Muscle of back (tissue), 11 donors: Measurements from ENCODE around the gene DPF3. TPM values are rescaled to one million over a fixed set of nuclear protein-coding genes. Genes with fewer than 3 reads are reported as not detected.
A peak's percentile ranks its signal among the peaks of the same experiment; 100 is the strongest.

ENCODE experiments used
- DNase-seq, 3 donors: peaks; one replicate each; pipeline versions ENCODE4 v3.0.0 to v3.0.0-alpha.2; 2013
- polyA plus RNA-seq, 10 donors: library from polyadenylated mRNA; unstranded; fragments of 120-200 nt; gene quantifications; one replicate each; pipeline ENCODE4 v1.2.1, GENCODE V29; 2013; ENCODE audit not compliant: insufficient read length in 10 of 10

DPF3 gene
- polyA plus RNA-seq, 10 donors: 1.2 to 8.8 (median 3.2) TPM

DNA sequence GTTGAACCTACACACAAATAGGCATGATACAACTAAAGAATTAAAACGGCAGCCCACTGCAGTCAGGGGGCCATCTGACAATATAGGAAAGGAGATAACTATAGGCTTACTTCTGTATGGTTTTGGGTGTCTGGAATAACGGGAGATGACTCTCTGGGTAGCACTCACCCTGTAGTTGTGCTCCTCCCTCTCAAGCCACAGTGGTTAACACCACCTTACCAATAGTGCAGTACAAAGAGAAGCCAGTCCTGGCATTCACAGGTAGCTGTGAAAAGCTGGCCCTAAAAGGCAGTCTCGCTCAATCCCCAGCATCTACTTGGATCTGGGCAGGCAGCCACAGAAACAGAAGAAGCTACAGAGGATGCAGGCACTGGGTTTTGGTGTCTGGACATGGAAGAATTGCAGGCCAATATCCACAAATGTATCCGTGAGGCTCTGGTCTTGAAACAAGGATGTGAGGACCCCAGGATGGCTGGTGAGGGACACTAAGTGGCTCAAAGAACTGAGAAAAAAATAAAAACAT is 93.0 kb downstream of the DPF3 start:
- no peak for DNase-seq

DNA sequence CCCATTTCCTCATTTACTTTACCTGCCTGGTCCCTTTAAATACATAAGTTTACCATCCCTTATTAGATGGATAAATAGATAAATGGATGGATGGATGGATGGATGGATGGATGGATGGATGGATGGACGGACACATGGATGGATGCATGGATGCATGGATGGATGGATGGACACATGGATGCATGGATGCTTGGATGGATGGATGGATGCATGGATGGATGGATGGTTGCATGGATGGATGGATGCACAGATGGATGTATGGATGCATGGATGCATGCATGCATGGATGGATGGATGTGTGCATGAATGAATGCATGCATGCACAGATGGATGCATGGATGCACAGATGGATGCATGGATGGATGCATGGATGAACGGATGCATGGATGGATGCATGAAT is 93.6 kb downstream of the DPF3 start:
- DNase-seq: no peak

DNA sequence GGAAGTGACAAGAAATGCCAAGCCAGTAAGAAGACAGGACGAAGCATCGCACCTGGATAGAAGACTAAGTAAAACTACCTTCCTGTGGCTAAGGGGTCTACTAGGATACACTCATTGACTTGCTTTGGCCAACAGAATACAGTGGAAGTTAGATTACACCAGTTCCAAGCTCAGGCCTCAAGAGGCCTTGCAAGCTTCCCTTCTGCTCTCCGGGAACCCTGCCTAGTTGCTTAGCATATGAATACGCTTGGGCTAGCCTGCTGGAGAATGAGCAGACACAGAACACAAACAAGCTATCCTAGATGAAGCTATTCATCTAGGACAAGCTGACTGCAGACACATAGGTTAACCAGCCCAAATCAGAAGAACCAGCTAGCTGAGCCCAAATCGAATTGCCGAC is 97.0 kb downstream of the DPF3 start:
- DNase-seq: no peak

DNA sequence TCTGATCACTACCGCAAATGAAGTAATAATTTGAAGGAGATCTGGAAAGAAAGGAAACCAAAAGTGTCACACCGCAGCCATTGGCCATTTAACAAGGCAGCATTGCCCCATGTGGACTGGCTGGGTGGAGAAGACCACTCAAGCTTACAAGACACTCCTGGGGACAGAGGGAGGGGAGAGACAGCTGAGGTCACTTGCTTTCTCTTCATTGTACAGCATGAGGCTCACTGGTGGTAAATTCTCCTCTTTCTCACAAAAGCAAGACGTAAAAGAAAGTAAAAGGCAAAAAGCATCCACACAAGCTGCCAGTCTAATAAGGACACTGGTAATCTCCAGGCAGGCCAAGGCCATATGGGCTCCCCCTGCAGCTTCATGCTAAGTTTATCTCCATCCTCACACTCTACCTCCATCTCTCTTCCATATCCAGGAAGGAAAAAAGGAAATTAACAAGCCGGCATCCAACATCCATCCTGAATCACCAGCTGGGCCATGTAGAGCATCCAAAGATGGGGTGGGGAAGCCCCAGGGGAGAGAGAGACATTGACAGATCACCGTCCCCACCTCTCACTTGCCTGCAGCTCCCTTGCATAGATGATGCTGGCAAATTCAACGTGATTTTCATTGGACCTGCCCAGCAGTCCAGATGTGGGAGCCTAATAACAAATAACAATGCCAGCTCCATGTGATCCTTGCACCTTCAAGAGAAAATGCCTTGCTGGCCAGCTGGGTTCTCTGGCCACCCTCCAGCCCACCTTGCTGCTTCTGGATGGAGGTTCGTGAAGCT is 100.6 kb downstream of the DPF3 start:
- DNase-seq: no peak

DNA sequence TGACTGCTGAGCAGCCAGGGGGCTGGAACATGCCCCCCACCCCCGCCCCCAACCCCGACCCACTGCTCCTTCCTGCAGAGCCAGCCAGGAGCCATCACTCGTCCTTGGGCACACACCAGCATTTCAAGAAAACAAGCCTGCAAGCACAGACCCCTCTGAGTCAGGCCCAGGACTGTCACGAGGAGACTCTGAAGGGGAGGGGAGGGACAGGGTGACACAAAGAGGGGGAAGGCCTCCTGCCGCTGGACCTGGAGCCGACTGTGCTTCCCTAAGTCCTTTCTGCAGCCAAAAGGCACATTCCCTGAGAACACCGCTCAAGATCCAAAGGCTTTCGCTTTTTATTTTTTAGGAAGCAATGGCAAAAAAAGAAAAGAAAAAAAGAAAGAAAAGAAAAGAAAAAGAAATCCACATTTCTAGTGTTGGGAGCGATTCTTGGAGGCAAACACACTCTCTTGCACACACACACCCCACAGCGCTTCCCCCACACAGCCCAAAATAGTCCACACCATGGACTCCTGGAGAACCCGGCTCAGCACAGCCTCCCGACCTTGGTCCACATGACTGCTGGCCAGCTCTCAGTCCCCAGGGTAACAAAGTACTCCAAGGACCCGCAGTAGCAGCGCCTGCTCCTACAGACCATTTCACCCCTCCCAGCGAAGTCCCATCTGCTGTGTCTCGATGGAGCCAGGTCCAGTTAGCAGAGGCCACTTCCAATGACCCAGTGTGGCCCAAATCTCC is 101.7 kb downstream of the DPF3 start:
- peak in 1 of 3 donors; percentile 19 for DNase-seq

DNA sequence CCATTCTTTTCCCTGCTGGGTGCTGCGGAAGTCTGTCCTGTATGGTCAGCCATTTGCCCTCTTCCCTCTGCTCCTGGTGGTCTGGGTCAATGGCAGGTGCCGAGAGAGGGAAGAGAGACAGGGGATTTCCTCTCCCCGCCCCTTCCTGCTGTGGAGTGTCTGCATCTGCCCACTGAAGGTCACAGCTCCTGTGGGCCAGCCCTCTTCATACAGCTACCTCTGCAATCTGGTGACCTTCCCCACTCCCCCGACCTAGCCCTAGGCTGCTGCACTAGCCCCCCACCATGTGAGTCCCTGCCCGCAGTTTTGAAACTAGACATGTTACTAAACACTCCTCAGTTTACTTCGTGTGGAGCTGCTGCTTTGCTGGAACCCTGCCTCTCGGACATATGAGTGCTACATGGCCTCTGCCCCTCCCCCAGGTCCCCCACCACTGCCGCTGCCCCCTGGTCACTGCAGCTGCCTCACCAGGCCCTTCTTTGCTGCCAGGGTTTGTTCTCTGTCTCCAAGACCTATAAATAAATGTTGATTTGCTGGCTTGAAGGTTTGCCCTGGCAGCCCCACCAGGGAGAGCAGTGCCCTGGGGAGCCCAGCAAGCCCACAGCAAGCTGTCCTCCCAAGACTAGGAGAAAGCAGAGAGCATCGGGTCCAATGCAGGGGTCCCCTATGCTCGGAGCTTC is 102.9 kb downstream of the DPF3 start:
- no peak for DNase-seq

DNA sequence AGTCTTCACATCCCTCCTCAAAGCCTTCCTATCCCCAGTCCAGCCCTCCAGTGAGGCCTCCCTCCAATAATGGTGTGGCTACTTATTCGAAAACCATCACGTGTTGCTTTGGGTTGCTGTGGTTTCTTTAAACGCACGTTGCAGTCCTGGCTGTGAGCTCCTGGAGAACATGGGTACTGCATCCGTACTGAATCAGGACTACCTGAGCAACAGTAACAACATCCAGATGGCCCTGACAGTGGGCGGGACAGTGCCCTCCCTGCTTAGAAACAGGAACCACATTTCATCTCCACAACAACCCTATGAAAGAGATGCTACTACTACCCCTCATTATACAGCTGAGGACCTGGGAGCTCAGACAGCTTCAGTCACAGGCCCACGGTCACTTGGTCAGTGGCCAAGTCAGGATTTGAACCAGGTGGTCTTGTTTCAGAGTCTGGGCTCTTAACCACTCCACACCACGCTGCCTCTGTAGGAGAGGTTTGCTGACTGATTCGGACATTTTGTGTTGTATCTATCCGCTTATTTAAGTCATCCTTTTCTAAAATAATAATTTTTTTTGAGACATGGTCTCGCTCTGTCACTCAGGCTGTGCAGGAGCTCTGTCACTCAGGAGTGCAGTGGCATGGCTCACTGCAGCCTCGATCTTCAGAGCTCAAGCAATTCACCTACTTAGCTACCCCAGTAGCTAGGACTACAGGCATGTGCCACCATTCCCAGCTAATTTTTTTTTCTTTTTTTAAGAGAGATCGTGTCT is 104.8 kb downstream of the DPF3 start:
- no peak for DNase-seq

DNA sequence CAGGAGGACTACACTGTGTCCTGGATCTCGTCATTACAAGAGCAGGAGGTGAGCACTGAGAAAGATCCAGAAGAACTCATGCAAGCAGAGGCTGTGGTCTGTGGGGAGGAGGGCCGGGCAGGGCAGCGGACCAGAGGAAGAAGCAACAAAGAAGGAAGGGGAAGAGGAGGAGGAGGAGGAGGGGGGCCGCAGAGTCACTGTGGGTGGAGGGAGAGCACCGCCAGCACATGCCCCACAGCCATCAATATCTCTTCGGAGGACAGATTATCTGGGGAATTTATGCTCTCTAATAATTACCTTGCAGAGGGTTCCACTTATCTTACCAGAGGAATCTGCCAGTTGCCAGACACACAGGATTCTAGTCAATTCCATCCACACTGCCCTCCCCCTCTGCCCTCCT is 105.6 kb downstream of the DPF3 start:
- DNase-seq: no peak

DNA sequence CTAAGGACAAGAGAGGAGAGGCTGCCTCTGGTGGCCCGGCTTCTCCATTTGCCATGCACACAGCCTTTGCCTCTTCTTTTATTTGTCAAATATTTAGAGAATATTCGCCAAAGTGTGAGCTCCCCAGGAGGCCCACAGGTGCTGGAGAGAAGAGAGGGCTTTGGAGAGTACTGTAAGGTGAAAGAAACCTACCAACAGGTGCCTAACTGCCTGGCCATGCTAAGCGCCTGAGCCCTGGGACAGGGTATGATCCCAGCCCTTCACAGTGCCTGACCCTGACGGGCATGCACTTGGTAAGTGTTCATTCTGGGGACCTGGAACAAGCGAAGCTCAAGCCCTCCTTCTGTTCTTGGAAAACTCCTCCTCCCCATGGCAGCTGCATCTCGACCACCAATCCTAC is 106.1 kb downstream of the DPF3 start:
- no peak for DNase-seq

DNA sequence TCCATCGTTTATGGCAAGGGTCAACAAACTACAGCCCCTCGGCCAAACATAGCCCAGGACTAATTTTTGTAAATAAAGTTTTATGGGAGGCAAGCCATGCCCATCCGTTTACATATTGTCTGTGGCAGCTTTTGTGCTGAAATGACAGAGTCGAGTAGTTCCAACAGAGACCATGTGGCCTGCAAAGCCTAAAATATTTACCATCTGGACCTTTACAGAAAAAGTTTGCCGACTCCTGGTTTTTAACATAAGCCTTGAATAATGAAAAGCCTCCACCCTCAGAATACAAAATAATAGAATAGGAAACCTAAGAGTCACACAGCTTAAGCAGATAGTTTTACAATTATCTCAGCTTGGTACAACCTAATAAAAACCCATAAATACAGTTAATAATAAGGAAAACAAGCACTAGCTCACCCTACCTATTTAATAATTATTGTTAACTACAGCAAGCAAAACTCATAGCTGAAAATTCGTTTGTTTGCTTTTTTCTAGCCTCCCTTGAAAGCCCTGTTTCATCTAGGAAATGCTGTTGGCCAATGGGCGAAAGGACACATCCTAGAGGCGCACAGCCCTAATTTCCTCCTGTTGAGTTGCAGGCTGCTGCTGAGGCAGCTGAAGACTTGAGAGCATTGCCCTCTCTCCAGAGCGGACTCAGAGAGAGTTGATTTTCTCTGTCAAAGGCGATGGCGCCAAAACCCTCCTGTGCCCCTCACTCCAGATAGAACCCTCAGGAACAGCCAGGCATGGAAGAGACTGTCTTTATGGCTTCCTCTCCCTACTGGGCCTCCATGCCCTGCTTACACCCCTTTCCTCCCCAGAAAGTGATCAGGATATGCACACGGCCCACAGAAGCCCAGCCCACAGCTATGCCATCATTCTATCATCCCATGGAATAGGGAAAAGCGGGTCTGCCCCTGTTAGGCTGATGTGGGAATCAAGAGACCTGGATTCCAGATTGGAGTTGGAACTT is 107.2 kb downstream of the DPF3 start:
- DNase-seq: no peak

DNA sequence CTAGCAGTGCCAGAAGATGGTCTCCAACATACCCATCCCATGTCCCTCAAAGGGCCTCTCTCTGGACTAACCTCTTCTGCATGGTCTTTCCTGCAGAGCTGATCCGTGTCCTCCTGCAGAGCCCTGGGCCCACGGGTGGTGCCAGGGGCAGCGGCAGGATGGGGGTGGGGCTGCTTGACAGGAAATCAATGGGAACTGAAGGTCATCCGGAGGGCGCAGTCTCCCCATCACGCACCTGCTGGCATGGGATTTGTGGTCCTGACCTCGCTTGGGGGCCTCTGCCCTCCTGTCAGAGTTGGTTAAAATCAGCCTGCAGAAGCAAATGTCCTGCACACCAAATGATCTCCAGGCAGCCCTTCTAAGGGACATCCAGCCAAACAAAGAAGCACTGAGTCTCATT is 110.2 kb downstream of the DPF3 start:
- no peak for DNase-seq

DNA sequence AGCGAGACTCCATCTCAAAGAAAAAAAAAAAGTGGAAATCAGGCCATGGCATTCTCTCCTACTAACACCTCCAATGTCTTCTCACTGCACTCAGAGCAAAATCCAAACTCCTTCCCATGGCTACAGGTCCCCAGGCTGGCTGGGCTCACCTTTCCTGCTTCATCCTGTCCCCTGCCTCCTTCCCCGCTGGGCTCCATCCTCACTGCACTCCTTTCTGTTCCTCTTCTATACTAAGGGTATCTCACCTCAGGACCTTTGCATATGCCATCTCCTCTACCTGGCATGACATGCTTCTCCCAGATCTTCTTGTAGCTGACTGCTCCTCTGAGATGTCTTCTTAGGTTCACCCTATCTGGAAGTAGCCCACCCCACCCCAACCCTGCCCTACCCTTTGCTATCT is 111.1 kb downstream of the DPF3 start:
- no peak for DNase-seq

DNA sequence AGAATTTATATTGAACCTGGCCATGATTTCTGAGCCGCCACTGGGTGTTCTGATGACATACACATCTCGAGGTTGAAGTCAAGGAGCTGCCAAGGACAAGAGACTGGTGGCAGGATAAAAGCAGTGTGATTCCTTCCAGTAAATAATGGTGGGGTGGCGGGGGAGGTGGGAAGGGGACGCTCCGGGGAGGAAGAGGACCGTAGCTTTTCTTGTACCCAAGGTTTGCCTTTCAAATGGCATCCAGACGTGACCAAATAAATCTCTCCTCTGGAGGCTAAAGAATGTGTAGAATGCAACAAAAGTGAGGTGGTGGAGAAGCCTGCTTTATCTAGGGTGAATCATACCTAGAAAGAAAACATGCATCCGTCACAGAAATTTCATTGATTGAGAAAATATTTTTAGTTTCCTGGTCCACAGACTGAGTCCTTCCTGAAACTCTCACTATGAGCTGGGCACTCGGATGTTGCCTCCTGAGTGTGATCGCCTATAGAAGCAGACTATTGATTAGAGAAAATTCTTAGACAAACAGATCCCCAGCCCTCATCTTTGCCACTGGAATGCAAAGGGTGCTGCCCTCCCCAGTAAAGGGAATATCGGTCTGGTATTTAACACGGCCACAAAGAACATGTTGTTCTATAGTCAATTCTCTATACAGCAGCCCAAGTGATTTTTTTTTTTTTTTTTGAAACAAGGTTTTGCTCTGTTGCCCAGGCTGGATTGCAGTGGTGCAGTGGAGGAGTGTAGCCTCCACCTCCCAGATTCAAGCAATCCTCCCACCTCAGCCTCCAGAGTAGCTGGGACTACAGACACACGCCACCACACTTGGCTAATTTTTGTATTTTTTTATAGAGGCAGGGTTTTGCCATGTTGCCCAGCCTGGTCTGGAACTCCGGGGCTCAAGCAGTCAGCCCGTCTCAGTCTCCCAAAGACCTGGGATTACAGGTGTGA is 112.1 kb downstream of the DPF3 start:
- DNase-seq: peak in 1 of 3 donors; percentile 71

DNA sequence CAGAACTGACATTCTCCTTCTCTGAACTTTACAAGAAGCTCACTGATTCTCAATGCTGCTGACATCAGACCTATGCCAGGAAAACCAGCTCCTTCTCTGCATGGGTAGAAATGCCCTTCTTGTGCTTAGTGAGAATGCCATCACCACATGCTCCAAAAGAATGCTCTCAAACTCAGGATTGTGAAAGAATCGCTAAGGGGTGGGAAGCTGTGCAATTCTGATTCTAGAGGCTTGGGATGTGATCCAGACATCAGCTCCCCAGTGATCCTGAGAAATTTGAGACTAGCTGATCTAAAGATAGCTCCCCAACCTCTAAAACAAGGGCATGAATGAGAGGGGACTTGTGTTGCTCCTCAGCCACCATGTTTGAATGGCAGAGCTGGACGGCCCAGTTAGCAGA is 113.2 kb downstream of the DPF3 start:
- DNase-seq: peak in 1 of 3 donors; percentile 62

DNA sequence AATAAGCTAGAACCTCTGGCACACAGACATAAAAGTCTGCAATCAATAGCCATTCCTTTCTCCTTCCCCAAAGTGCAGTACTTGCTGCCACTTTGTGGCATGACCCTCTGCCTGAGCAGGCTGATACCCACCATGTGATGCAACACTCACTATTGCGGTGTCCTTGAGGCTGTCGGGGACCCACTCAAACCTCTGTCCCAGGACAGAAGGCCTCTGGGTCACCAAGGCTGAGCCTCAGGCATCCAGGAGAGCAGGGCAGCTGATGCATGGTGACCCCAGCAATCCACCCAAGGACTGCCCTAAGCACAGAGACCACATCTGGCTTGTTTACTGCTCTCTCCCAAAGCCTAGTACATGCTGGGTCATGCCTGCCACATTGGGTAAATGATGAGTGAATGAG is 114.2 kb downstream of the DPF3 start:
- DNase-seq: no peak

DNA sequence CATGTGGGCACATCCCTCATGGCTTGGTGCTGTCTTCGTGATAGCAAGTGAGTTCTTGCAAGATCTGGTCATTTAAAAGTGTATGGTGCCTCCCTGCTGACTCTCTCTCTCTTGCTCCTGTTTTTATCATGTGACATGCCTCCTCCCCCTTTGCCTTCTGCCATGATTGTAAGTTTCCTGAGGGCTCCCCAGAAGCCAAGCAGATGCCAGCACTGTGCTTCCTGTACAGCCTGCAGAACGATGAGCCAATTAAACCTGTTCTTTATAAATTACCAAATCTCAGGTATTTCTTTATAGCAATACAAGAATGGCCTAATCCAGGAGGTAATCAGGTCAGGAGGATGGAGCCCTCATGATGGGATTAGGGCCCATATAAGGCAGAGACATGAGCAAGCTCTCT is 116.3 kb downstream of the DPF3 start:
- no peak for DNase-seq

DNA sequence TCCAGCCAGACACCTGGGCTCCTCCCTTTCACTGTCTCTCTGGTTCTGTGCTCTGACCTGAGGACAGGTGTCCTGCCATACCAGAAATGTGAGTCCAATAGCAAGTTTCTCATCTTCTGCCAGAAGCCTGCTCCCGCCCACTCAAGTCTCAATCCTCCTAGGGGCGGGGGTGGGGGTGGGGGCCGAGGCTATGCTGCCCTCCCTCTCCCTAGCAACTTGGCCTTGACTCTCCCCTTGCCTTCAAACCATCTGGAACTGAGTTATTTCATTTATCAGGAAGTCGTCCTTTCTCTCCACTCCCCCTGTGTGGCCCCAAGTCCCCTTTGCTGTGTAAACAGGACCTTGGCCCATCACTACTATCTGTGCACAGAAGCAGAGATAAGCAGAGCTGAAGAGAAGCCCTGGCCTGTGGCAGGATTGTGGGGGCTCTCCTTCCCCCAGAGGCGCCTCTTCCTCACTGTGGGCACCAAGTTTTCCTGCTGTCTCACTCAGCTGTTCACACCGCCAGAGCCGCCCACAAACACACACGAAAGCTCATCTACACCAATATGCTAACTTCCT is 117.1 kb downstream of the DPF3 start:
- DNase-seq: no peak

DNA sequence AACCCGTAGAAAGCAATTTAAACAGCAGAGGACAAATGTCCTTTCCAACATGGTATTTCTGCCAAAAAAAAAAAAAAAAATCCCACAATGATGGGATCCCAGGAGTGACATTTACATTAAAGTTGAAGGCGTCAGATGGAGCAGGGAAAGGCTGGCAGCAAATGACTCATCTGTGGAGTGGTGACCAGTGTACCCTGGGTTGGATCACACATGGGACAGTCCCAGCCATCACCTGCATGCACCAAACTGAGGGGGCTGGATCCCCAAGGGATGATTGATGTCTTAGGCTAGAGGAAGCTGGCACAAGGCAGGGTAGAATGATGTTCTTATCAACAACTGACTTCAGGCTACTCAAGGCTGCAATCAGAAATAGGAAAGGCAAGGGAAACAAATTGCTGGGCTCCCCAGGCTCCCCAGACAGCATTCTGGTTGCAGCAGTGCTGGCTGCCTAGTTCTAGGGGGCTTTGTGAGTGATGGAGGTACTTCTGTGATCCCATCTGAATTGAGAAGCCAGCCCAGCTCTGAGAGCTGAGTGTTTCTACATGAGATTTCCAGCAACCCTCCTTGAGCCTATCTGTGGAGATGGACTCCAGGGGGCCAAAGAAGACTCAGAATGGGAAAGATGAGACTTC is 117.9 kb downstream of the DPF3 start:
- DNase-seq: no peak
